Parathyroid adenoma (tissue), 2 donors: ENCODE results near the gene CYP3A5.

Experiments used
- H2AFZ ChIP-seq: fragments of 300-600 bp; sonication (generic); one replicate; pipeline ENCODE4 v1.7.0; 2017; ENCODE audit warnings: antibody characterized with exemption, mild to moderate bottlenecking
- H3K27ac ChIP-seq: fragments of 300-600 bp; sonication (generic); one replicate; pipeline ENCODE4 v1.7.0; 2017
- H3K27me3 ChIP-seq: fragments of 300-600 bp; sonication (generic); one replicate; pipeline ENCODE4 v1.7.0; 2017; ENCODE audit warnings: low read length; ENCODE audit not compliant: control insufficient read depth, insufficient read depth
- H3K36me3 ChIP-seq: fragments of 300-600 bp; sonication (generic); one replicate; pipeline ENCODE4 v1.7.0; 2017; ENCODE audit warnings: low read length; ENCODE audit not compliant: control insufficient read depth, insufficient read depth
- H3K4me1 ChIP-seq: fragments of 300-600 bp; sonication (generic); one replicate; pipeline ENCODE4 v1.7.0; 2017; ENCODE audit warnings: control low read depth
- H3K4me2 ChIP-seq: fragments of 300-600 bp; sonication (generic); one replicate; pipeline ENCODE4 v1.7.0; 2017; ENCODE audit warnings: low read length
- H3K4me3 ChIP-seq: fragments of 300-600 bp; sonication (generic); one replicate; pipeline ENCODE4 v1.7.0; 2017; ENCODE audit warnings: low read depth, low read length
- H3K79me2 ChIP-seq: fragments of 300-600 bp; sonication (generic); one replicate; pipeline ENCODE4 v1.7.0; 2017; ENCODE audit warnings: control low read depth
- H3K9ac ChIP-seq: fragments of 300-600 bp; sonication (generic); one replicate; pipeline ENCODE4 v1.7.0; 2017; ENCODE audit warnings: mild to moderate bottlenecking
- H3K9me3 ChIP-seq: fragments of 300-600 bp; sonication (generic); one replicate; pipeline ENCODE4 v1.7.0; 2017; ENCODE audit warnings: low read length; ENCODE audit not compliant: control insufficient read depth
- TF ChIP-seq, protein P1 (sequence below): fragments of 300-600 bp; sonication (generic); IDR thresholded peaks from one replicate; pipeline ENCODE4 v1.7.0; 2017; ENCODE audit warnings: antibody characterized with exemption, mild to moderate bottlenecking
- donor health status: primary hyperparathyroidism.

CYP3A5 gene

DNA sequence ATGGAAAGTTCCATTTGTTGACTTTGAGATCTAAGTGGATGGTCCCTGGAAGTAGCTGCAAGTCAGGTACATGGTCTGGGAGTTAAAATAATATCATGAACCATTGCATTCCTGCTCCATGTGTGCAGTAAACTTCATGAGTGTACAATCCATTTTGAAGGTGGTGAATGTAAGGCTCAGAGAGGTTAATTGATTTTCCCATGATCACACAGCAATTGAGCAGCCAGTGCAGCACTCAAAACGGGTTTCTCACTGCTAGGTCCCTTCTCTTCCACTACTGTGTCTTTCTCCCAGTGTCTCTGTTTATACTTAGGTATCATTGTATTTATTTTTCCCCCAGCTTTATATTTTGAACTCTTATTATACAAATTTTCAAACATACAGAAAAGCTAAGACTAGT is 53.1 kb downstream of the CYP3A5 start:
- H3K9me3 ChIP-seq, result no peaks in the 10 kb centered on the region
- no peaks in the 10 kb centered on the region for H3K36me3 ChIP-seq
- no peak overlapping the region for H3K4me2 ChIP-seq
- no peak overlapping the region for H3K4me3 ChIP-seq
- no peak overlapping the region for H2AFZ ChIP-seq
- no peaks in the 10 kb centered on the region for H3K27me3 ChIP-seq
- no peak overlapping the region for H3K9ac ChIP-seq
- no peaks in the 10 kb centered on the region for H3K4me1 ChIP-seq
- H3K79me2 ChIP-seq, result peaks cover 3% of the 10 kb centered on the region
- no peak overlapping the region for H3K27ac ChIP-seq
- TF ChIP-seq, protein P1, sequence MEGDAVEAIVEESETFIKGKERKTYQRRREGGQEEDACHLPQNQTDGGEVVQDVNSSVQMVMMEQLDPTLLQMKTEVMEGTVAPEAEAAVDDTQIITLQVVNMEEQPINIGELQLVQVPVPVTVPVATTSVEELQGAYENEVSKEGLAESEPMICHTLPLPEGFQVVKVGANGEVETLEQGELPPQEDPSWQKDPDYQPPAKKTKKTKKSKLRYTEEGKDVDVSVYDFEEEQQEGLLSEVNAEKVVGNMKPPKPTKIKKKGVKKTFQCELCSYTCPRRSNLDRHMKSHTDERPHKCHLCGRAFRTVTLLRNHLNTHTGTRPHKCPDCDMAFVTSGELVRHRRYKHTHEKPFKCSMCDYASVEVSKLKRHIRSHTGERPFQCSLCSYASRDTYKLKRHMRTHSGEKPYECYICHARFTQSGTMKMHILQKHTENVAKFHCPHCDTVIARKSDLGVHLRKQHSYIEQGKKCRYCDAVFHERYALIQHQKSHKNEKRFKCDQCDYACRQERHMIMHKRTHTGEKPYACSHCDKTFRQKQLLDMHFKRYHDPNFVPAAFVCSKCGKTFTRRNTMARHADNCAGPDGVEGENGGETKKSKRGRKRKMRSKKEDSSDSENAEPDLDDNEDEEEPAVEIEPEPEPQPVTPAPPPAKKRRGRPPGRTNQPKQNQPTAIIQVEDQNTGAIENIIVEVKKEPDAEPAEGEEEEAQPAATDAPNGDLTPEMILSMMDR, result no peak

DNA sequence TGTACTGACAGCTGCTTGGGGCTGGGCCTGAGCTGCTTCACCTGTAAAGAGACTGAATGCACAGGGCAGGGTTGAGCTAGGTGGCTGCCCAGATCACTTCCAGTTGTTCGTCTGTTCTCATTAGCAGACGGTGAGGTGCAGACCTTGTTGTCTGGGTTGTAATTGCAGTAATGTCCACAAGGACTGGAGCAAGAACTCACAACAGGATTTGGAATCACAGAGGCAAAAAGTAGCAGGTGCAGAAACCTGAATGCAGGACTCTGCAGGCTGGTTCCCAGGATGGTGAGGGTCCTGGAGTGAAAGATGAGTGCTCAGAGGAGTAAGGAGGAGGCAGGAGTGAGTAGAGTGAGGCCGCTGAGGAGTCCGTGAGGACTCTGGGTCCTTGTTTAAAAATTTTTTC is 53.8 kb downstream of the CYP3A5 start:
- H3K9me3 ChIP-seq, result no peaks in the 10 kb centered on the region
- no peak overlapping the region for H3K27ac ChIP-seq
- H3K4me1 ChIP-seq, result no peaks in the 10 kb centered on the region
- H3K9ac ChIP-seq, result no peak overlapping the region
- TF ChIP-seq, protein P1, result no peak
- no peak overlapping the region for H3K4me2 ChIP-seq
- H3K36me3 ChIP-seq, result no peaks in the 10 kb centered on the region
- no peaks in the 10 kb centered on the region for H3K27me3 ChIP-seq
- H3K79me2 ChIP-seq, result peaks cover 3% of the 10 kb centered on the region
- H2AFZ ChIP-seq, result no peak overlapping the region
- no peak overlapping the region for H3K4me3 ChIP-seq

DNA sequence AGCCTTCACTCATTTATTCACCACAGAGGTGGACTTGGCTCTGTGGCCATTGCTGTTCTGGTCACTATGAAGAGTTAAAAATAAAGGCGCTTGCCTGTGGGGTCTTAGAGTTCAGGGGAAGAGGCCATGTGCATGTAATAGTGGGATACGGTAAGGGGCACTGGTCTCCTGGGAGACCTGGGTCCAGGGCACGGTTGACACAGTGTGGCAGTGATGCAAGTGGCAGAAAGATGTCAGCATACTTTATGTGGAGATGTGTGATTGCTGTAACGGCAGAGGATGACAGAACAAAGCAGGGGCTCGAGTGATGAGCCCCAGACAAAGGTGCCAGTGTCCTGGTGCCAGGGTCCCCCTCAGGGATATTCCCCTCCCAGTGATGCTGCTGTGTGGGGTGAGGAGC is 54.5 kb downstream of the CYP3A5 start:
- H3K9ac ChIP-seq, result no peak overlapping the region
- no peak overlapping the region for H3K4me2 ChIP-seq
- H3K4me1 ChIP-seq, result no peaks in the 10 kb centered on the region
- H3K79me2 ChIP-seq, result peaks cover 5% of the 10 kb centered on the region
- H3K9me3 ChIP-seq, result no peaks in the 10 kb centered on the region
- H3K4me3 ChIP-seq, result no peak overlapping the region
- H3K27ac ChIP-seq, result no peak overlapping the region
- H3K36me3 ChIP-seq, result no peaks in the 10 kb centered on the region
- TF ChIP-seq, protein P1, result no peak
- no peak overlapping the region for H2AFZ ChIP-seq
- no peaks in the 10 kb centered on the region for H3K27me3 ChIP-seq

DNA sequence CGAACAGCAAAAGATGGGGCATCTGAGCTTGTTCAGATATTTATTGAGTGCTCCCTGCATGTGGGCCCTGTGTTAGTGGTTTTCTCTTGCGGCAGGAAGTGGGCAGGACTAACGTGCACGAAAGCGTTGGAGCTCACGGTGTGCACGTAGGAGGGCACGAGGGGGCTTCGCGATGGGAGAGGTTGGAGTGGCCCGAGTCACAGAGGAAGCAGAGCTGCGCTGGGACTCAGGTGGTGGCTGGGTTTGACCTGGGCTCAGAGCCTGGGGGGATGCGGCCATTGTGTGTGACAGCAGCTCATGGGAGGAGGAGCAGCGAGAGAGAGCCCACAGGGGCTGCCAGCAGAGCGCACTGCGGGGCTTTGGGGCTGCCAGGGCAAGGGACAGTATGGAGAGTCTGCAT is 55.3 kb downstream of the CYP3A5 start:
- Histone ChIP-seq H3K27me3 (no peaks in the 10 kb centered on the region), H3K4me1 (no peaks in the 10 kb centered on the region), H3K36me3 (no peaks in the 10 kb centered on the region), H3K9me3 (no peaks in the 10 kb centered on the region), H3K27ac (no peak overlapping the region), H3K4me3 (no peak overlapping the region), H2AFZ (no peak overlapping the region), H3K9ac (no peak overlapping the region), H3K4me2 (no peak overlapping the region), H3K79me2 (peaks cover 5% of the 10 kb centered on the region)
- TF ChIP-seq, protein P1, result no peak

DNA sequence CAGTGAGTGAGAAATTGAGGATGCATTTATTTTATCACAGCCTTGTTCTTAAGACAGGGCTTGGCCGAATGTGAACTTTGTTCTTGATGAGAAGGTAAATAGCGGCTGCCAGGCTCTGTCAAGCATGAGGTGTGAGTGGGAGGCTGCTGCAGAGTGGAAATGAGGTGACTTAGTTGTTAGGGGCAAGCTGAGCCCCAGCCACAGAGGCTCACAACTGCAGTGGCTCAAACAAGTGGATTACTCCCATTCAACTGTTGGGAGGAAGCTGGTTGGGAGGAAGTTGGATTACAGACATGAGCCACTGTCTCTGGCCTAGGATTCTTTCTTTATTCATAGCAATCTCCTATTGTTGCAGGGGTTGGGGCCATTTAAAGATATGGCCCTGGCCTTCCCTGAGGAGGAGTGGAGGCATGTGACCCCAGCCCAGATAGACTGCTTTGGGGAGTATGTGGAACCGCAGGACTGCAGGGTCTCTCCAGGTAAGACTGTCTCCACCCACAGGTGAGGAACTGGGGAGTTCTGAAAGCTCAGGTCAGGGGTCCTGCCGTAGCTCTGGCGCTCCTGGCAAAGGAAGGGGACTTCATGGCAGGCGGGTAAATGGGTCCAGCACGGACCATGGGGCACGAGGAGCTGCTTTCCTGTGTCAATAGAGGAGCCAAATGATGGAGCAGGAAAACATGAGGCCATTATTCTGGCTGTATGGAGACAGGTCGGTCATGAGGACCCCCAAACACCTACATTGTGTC is 55.9 kb downstream of the CYP3A5 start:
- TF ChIP-seq, protein P1, result no peak
- no peak overlapping the region for H3K4me3 ChIP-seq
- no peak overlapping the region for H3K4me2 ChIP-seq
- no peak overlapping the region for H2AFZ ChIP-seq
- peaks cover 5% of the 10 kb centered on the region for H3K79me2 ChIP-seq
- H3K9ac ChIP-seq, result no peak overlapping the region
- H3K4me1 ChIP-seq, result no peaks in the 10 kb centered on the region
- no peak overlapping the region for H3K27ac ChIP-seq
- no peaks in the 10 kb centered on the region for H3K27me3 ChIP-seq
- H3K9me3 ChIP-seq, result no peaks in the 10 kb centered on the region
- H3K36me3 ChIP-seq, result no peaks in the 10 kb centered on the region
